GM23248 (cell line): Measurements from ENCODE around the gene KIFC3.

Experiments used
- EZH2 ChIP-seq: fragments of 200-600 bp; sonication (generic); IDR thresholded peaks from 2 replicates; pipeline ENCODE4 v1.6.1; 2018; ENCODE audit warnings: antibody characterized with exemption, mild to moderate bottlenecking; ENCODE audit not compliant: insufficient read depth, poor library complexity, severe bottlenecking
- EZH2phosphoT487 ChIP-seq: fragments of 200-600 bp; sonication (generic); IDR thresholded peaks from 2 replicates; pipeline ENCODE4 v1.6.1; 2018; ENCODE audit warnings: antibody characterized with exemption, moderate library complexity, mild to moderate bottlenecking, low read depth; ENCODE audit not compliant: insufficient read depth

GRCh38 chr16:57844416-57845030 is 42.2 kb upstream of the KIFC3 start:
- no peak for TF ChIP-seq EZH2
- TF ChIP-seq EZH2phosphoT487: no peak
